ENCODE measurements around the gene NUP214.

The NUP214 gene

GRCh38 chr9:131096269-131097125 lies 28.9 kb upstream of the NUP214 start, which contains the start of gene AIF1L (continued):
- TF ChIP-seq, protein P1, sequence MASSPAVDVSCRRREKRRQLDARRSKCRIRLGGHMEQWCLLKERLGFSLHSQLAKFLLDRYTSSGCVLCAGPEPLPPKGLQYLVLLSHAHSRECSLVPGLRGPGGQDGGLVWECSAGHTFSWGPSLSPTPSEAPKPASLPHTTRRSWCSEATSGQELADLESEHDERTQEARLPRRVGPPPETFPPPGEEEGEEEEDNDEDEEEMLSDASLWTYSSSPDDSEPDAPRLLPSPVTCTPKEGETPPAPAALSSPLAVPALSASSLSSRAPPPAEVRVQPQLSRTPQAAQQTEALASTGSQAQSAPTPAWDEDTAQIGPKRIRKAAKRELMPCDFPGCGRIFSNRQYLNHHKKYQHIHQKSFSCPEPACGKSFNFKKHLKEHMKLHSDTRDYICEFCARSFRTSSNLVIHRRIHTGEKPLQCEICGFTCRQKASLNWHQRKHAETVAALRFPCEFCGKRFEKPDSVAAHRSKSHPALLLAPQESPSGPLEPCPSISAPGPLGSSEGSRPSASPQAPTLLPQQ (tag by site-specific recombination; IDR thresholded peaks at IDR 0.05) = peak; percentile 74
- TF ChIP-seq, protein P2, sequence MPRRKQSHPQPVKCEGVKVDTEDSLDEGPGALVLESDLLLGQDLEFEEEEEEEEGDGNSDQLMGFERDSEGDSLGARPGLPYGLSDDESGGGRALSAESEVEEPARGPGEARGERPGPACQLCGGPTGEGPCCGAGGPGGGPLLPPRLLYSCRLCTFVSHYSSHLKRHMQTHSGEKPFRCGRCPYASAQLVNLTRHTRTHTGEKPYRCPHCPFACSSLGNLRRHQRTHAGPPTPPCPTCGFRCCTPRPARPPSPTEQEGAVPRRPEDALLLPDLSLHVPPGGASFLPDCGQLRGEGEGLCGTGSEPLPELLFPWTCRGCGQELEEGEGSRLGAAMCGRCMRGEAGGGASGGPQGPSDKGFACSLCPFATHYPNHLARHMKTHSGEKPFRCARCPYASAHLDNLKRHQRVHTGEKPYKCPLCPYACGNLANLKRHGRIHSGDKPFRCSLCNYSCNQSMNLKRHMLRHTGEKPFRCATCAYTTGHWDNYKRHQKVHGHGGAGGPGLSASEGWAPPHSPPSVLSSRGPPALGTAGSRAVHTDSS (tag by site-specific recombination; IDR thresholded peaks at IDR 0.05) = no peak
- TF ChIP-seq ZBTB21 (tag by site-specific recombination; IDR thresholded peaks at IDR 0.05) (no peak), ZNF2 (tag by site-specific recombination; IDR thresholded peaks at IDR 0.05) (no peak), ZNF501 (tag by site-specific recombination; IDR thresholded peaks at IDR 0.05) (no peak), ZNF341 (tag by site-specific recombination; IDR thresholded peaks at IDR 0.05; ENCODE audit: low read depth) (peak; percentile 47; the same call in 1 of the 2 replicates), ZSCAN30 (tag by site-specific recombination; IDR thresholded peaks at IDR 0.05) (peak; percentile 93), ZNF548 (tag by site-specific recombination; IDR thresholded peaks at IDR 0.05) (no peak), ZEB2 (tag by site-specific recombination; IDR thresholded peaks at IDR 0.05) (peak; percentile 80), ZNF629 (tag by site-specific recombination; IDR thresholded peaks at IDR 0.05) (0 out of 2 replicates have a peak, but pooled peaks have one; percentile 25), ELK4 (IDR thresholded peaks at IDR 0.05; ENCODE audit: borderline replicate concordance, low read depth, low read length) (no peak), ZNF843 (tag by site-specific recombination; IDR thresholded peaks at IDR 0.05) (no peak), ZBTB48 (tag by site-specific recombination; IDR thresholded peaks at IDR 0.05) (peak; percentile 52; the same call in 1 of the 2 replicates), ZNF571 (tag by site-specific recombination; IDR thresholded peaks at IDR 0.05) (no peak), SP3 (tag by site-specific recombination; IDR thresholded peaks at IDR 0.05) (peak; percentile 86), ZNF24 (tag by site-specific recombination; IDR thresholded peaks at IDR 0.05) (no peak), KLF9 (tag by site-specific recombination; IDR thresholded peaks at IDR 0.05; ENCODE audit: low read depth) (peak; percentile 51), MEIS1 (CRISPR knock-in tag; IDR thresholded peaks at IDR 0.05; ENCODE audit: borderline replicate concordance) (no peak), ZNF596 (tag by site-specific recombination; IDR thresholded peaks at IDR 0.05) (no peak), YY2 (tag by site-specific recombination; IDR thresholded peaks at IDR 0.05) (0 out of 2 replicates have a peak, but pooled peaks have one; percentile 13), ZNF777 (tag by site-specific recombination; IDR thresholded peaks at IDR 0.05; ENCODE audit: borderline replicate concordance) (no peak), SP7 (tag by site-specific recombination; IDR thresholded peaks at IDR 0.05) (peak; percentile 74), ZNF521 (tag by site-specific recombination; IDR thresholded peaks at IDR 0.05) (no peak), REST (tag by site-specific recombination; IDR thresholded peaks at IDR 0.05) (no peak), WT1 (tag by site-specific recombination; IDR thresholded peaks at IDR 0.05) (no peak), ZNF133 (tag by site-specific recombination; IDR thresholded peaks at IDR 0.05) (no peak)
- TF ChIP-seq, protein P3, sequence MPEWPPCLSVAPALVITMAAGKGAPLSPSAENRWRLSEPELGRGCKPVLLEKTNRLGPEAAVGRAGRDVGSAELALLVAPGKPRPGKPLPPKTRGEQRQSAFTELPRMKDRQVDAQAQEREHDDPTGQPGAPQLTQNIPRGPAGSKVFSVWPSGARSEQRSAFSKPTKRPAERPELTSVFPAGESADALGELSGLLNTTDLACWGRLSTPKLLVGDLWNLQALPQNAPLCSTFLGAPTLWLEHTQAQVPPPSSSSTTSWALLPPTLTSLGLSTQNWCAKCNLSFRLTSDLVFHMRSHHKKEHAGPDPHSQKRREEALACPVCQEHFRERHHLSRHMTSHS (tag by site-specific recombination; IDR thresholded peaks at IDR 0.05) = no peak
- TF ChIP-seq, protein P4, sequence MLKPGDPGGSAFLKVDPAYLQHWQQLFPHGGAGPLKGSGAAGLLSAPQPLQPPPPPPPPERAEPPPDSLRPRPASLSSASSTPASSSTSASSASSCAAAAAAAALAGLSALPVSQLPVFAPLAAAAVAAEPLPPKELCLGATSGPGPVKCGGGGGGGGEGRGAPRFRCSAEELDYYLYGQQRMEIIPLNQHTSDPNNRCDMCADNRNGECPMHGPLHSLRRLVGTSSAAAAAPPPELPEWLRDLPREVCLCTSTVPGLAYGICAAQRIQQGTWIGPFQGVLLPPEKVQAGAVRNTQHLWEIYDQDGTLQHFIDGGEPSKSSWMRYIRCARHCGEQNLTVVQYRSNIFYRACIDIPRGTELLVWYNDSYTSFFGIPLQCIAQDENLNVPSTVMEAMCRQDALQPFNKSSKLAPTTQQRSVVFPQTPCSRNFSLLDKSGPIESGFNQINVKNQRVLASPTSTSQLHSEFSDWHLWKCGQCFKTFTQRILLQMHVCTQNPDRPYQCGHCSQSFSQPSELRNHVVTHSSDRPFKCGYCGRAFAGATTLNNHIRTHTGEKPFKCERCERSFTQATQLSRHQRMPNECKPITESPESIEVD (tag by site-specific recombination; IDR thresholded peaks at IDR 0.05) = no peak
- TF ChIP-seq, protein P5, sequence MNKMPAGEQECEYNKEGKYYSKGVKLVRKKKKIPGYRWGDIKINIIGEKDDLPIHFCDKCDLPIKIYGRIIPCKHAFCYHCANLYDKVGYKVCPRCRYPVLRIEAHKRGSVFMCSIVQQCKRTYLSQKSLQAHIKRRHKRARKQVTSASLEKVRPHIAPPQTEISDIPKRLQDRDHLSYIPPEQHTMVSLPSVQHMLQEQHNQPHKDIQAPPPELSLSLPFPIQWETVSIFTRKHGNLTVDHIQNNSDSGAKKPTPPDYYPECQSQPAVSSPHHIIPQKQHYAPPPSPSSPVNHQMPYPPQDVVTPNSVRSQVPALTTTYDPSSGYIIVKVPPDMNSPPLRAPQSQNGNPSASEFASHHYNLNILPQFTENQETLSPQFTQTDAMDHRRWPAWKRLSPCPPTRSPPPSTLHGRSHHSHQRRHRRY (tag by site-specific recombination; IDR thresholded peaks at IDR 0.05) = no peak
